K562 (cell line): Measurements from ENCODE around the gene TAF11. TPM values are rescaled to one million over a fixed set of nuclear protein-coding genes. Genes with fewer than 3 reads are reported as not detected.

Source experiments
- CCAR2 ChIP-seq: fragments of 200-400 bp; formaldehyde crosslinking; IDR thresholded peaks from 2 replicates; pipeline ENCODE4 v1.6.1; 2017; ENCODE audit warnings: mild to moderate bottlenecking, low read depth, low read length
- CHAMP1 ChIP-seq: fragments of 450-650 bp; IDR thresholded peaks from 2 replicates; pipeline ENCODE4 v1.6.1; 2016; ENCODE audit warnings: mild to moderate bottlenecking
- CHCHD3 ChIP-seq: fragments of 250-450 bp; sonication (Bioruptor Pico); IDR thresholded peaks from 2 replicates; pipeline ENCODE4 v2.1.2; 2022; ENCODE audit warnings: mild to moderate bottlenecking
- DMBX1 ChIP-seq: fragments of 250-450 bp; sonication (Bioruptor Pico); IDR thresholded peaks from 2 replicates; pipeline ENCODE4 v1.8.0; 2022; ENCODE audit warnings: inconsistent platforms, mild to moderate bottlenecking, moderate library complexity, borderline replicate concordance
- DPF2 ChIP-seq: fragments of 450-650 bp; IDR thresholded peaks from 2 replicates; pipeline ENCODE4 v1.6.1; 2016
- E4F1 ChIP-seq: fragments of 250-450 bp; sonication (Bioruptor Pico); IDR thresholded peaks from 2 replicates; pipeline ENCODE4 v1.5.0; 2021; ENCODE audit warnings: mild to moderate bottlenecking, borderline replicate concordance
- EZH2 ChIP-seq: IDR thresholded peaks from 2 replicates; pipeline ENCODE4 v1.6.1; 2012; ENCODE audit warnings: low read depth, mild to moderate bottlenecking, inconsistent platforms, low read length, borderline replicate concordance
- FOXP4 ChIP-seq: sonication (generic); formaldehyde crosslinking; IDR thresholded peaks from 2 replicates; pipeline ENCODE4 v1.8.0; 2022; ENCODE audit warnings: mild to moderate bottlenecking, missing genetic modification reagents, borderline replicate concordance
- IFI16 ChIP-seq: fragments of 250-450 bp; sonication (Bioruptor Pico); IDR thresholded peaks from 2 replicates; pipeline ENCODE4 v2.1.2; 2022; ENCODE audit warnings: mild to moderate bottlenecking, inconsistent platforms
- LARP7 ChIP-seq: fragments of 450-650 bp; IDR thresholded peaks from 2 replicates; pipeline ENCODE4 v1.6.1; 2016
- POLR2A ChIP-seq: fragments of 450-650 bp; conservative IDR thresholded peaks from 2 replicates; pipeline ENCODE4 v1.6.1; 2016
- PRMT5 ChIP-seq: sonication (generic); formaldehyde crosslinking; IDR thresholded peaks from 2 replicates; pipeline ENCODE4 v1.5.0; 2020; ENCODE audit warnings: missing genetic modification reagents
- RFX1 ChIP-seq: fragments of 450-650 bp; IDR thresholded peaks from 2 replicates; pipeline ENCODE4 v1.6.1; 2016; ENCODE audit warnings: mild to moderate bottlenecking, moderate library complexity
- SAFB ChIP-seq: fragments of 200-400 bp; formaldehyde crosslinking; IDR thresholded peaks from 2 replicates; pipeline ENCODE4 v1.6.1; 2017; ENCODE audit warnings: low read depth, low read length, borderline replicate concordance
- SFPQ ChIP-seq: fragments of 200-400 bp; formaldehyde crosslinking; IDR thresholded peaks from 2 replicates; pipeline ENCODE4 v1.6.1; 2017; ENCODE audit warnings: mild to moderate bottlenecking, low read depth, low read length, moderate library complexity
- SIN3A ChIP-seq, 2 experiments: fragments of 150-350 bp in 1 of 2; IDR thresholded peaks; 2 replicates each; pipeline ENCODE4 v1.6.1; 2011 to 2016; ENCODE audit warnings: borderline replicate concordance in 2 of 2, low read depth in 2 of 2, low read length in 2 of 2, mild to moderate bottlenecking in 2 of 2, moderate library complexity in 2 of 2; ENCODE audit not compliant: control insufficient read depth in 1 of 2
- SRSF9 ChIP-seq: fragments of 200-400 bp; formaldehyde crosslinking; IDR thresholded peaks from 2 replicates; pipeline ENCODE4 v1.6.1; 2017; ENCODE audit warnings: low read depth, low read length, borderline replicate concordance
- SUPT5H ChIP-seq: fragments of 450-650 bp; IDR thresholded peaks from 2 replicates; pipeline ENCODE4 v1.6.1; 2016
- TAF9B ChIP-seq: fragments of 450-650 bp; IDR thresholded peaks from 2 replicates; pipeline ENCODE4 v1.6.1; 2018; ENCODE audit warnings: mild to moderate bottlenecking; ENCODE audit not compliant: partially characterized antibody
- ZBED1 ChIP-seq: IDR thresholded peaks from 2 replicates; pipeline ENCODE4 v1.6.1; 2014
- ZFP1 ChIP-seq: fragments of 450-650 bp; formaldehyde crosslinking; IDR thresholded peaks from 2 replicates; pipeline ENCODE4 v1.4.0; 2020; ENCODE audit warnings: mild to moderate bottlenecking, mixed read lengths
- ZNF146 ChIP-seq: IDR thresholded peaks from one replicate; pipeline ENCODE4 v1.6.1; 2018; ENCODE audit warnings: missing compliant biosample characterization; ENCODE audit not compliant: unreplicated experiment
- ZSCAN32 ChIP-seq: fragments of 450-650 bp; formaldehyde crosslinking; IDR thresholded peaks from 2 replicates; pipeline ENCODE4 v1.4.0; 2020; ENCODE audit warnings: mild to moderate bottlenecking, moderate library complexity
- polyA plus RNA-seq, 8 experiments: library from polyadenylated mRNA; depleted of rRNA in 4 of 8; stranded (reverse) in 5 of 8; unstranded in 3 of 8; fragments of >200 nt; fragmentation: Nextera tagmentation in 2 of 8; fragmentation: Illumina TruSeq in 1 of 8; extraction: Ambion mirVana in 2 of 8; extraction: Trizol in 1 of 8; gene quantifications; 2 replicates each; pipeline versions ENCODE4 v1.2.1 to v1.2.3, GENCODE V29; 2011 to 2014; ENCODE audit warnings: inconsistent platforms in 1 of 8, missing spikeins in 1 of 8
- total RNA-seq, 7 experiments: library from RNA; depleted of rRNA in 6 of 7; stranded (reverse); fragments of >200 nt in 6 of 7; fragmentation: Illumina TruSeq in 2 of 7; extraction: Trizol in 2 of 7; gene quantifications; 2 replicates each; pipeline versions ENCODE4 v1.2.1 to v1.2.3, GENCODE V29; 2011 to 2021; ENCODE audit warnings: low replicate concordance in 1 of 7

TAF11 gene
- total and polyA plus RNA-seq, 9 of the 15 experiments (the other 6 are each of a cell fraction or from before 2014, with no cell fraction given): 40.9 to 91.9 (median 71.9) TPM

- TF ChIP-seq FOXP4 (CRISPR knock-in tag) (no peak), DMBX1 (CRISPR knock-in tag) (no peak), ZFP1 (CRISPR knock-in tag) (no peak), SRSF9 (no peak), ZNF146 (no peak), PRMT5 (CRISPR knock-in tag) (no peak), EZH2 (no peak), IFI16 (CRISPR knock-in tag) (no peak), CHAMP1 (peak; percentile 94), SIN3A (IDR thresholded peaks at IDR 0.05; ENCODE audit: borderline replicate concordance in 2 of 2, control insufficient read depth in 1 of 2, low read depth in 2 of 2, low read length in 2 of 2) (no peak), SAFB (no peak), POLR2A (no peak), LARP7 (no peak), DPF2 (peak; percentile 98), SFPQ (no peak), RFX1 (no peak), SUPT5H (no peak), ZBED1 (no peak), CCAR2 (no peak), CHCHD3 (CRISPR knock-in tag) (0 out of 2 replicates have a peak, but pooled peaks have one; percentile 13), TAF9B (peak; percentile 50), E4F1 (CRISPR knock-in tag) (no peak), ZSCAN32 (CRISPR knock-in tag) (no peak)
Measured at GRCh38 chr6:34865107-34865506, 22.7 kb downstream of the TAF11 start (continued).
